ENCODE measurements around the gene RINL. TPM values are rescaled to one million over a fixed set of nuclear protein-coding genes. Genes with fewer than 3 reads are reported as not detected.

The RINL gene
- total and polyA plus RNA-seq, 9 donors: 1.1 to 4.7 (median 2.6) TPM

GRCh38 chr19:38898788-38899446 lies 20.8 kb upstream of the RINL start:
- Histone ChIP-seq H3K9me3 (no peaks in the 10 kb centered on the region), H3K36me3 (no peaks in the 10 kb centered on the region), H3K27me3 (no peaks in the 10 kb centered on the region), H3K4me1 (ENCODE audit: insufficient read depth) (peaks cover 2% of the 10 kb centered on the region), H3K4me3 (peak overlapping the region; percentile 93), H3K27ac (peak overlapping the region; percentile 50 to 75)
- DNase-seq: no peak
- WGBS, 3 donors: 2 to 4% (median 4%) methylated on average over 20 to 25 of the region's 25 CpGs
- TF ChIP-seq CTCF (IDR thresholded peaks at IDR 0.05) (no peak), POLR2A (IDR thresholded peaks at IDR 0.05) (no peak), EP300 (IDR thresholded peaks at IDR 0.05) (no peak)
- intact Hi-C loops (cut with DNase I): loop anchor here in 1 of 4 donors (1.0 kb wide), 1 partner anchor 49 kb away; no protein-coding TSS in a partner anchor

DNA sequence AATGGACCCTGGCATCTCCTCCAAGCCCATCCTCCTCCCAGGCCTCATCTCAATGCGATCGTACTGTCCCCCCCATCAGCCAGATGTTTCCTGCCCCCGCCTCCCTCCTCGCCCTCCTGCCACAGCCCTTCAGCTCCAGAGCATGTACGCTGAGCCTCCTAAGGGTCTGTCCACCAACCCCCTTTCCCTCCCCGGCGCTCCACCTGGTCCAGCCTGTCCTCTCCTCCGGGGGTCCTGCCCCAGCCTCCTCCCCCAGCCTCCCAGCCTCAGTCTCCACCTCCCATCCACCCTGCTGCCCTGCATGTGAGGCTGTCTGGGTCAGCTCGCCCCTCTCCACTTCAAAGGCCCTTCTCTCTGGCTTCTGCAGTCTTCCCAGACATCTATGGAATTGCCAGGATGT lies 16.9 kb upstream of the RINL start:
- WGBS, 3 donors: 53 to 63% (median 58%) methylated on average over 9 of the region's 9 CpGs
- H3K27me3 ChIP-seq: no peaks in the 10 kb centered on the region
- no peak overlapping the region for H3K4me3 ChIP-seq
- no peaks in the 10 kb centered on the region for H3K9me3 ChIP-seq
- intact Hi-C loops (cut with DNase I): no loop called here
- no peak for DNase-seq
- peaks cover 5% of the 10 kb centered on the region for H3K4me1 ChIP-seq (ENCODE audit: insufficient read depth)
- TF ChIP-seq POLR2A (IDR thresholded peaks at IDR 0.05) (no peak), CTCF (IDR thresholded peaks at IDR 0.05) (no peak), EP300 (IDR thresholded peaks at IDR 0.05) (no peak)
- no peaks in the 10 kb centered on the region for H3K36me3 ChIP-seq
- no peak overlapping the region for H3K27ac ChIP-seq

DNA sequence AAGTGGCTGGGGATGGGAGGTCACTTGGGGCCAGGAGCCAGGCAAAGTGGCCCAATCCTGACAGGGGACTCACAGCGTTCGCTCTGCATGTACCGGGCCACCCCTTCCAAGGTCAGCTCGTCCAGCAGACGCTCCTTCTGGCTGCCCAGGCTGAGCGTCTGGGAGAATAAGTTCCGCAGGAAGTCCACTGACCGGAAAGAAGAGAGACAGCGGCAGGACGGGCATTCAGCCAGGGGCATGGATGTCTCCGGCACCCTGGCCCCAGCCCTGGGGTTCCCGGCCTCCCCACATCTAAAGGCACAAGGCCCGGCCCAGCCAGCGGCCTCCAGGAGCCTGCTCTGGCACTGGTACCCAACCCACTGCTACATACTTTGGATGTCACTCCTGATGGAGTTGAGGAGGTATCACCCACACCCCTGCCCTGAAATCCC lies 15.3 kb upstream of the RINL start:
- Histone ChIP-seq H3K4me1 (ENCODE audit: insufficient read depth) (peaks cover 3% of the 10 kb centered on the region), H3K27me3 (no peaks in the 10 kb centered on the region), H3K27ac (no peak overlapping the region), H3K9me3 (no peaks in the 10 kb centered on the region), H3K4me3 (no peak overlapping the region), H3K36me3 (no peaks in the 10 kb centered on the region)
- 21 to 63% (median 35%) methylated on average over 13 to 14 of the region's 14 CpGs for WGBS, 3 donors
- peak in 2 of 5 donors; percentile 38 to 69 for DNase-seq
- TF ChIP-seq CTCF (IDR thresholded peaks at IDR 0.05): no peak
- TF ChIP-seq POLR2A (IDR thresholded peaks at IDR 0.05): no peak
- TF ChIP-seq EP300 (IDR thresholded peaks at IDR 0.05): no peak
- intact Hi-C loops (cut with DNase I): no loop called here

DNA sequence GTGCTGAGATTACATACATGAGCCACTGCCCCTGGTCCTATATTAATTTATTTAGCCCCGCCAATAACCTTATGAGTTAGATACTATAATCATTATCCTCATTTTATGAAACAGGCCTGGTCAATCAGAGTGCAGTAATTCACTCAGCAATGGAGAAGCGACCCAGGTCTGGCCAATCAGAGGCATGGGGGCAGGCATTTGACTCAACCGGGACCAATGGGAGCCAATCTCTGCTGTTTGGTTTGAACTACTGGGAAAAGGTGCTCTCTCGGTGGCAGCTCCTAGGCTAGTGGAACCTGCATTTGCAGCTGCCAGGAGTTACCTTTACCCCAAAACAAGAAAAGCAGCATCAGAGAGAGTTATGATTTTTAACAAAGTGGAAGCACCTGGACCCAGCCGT lies 14.8 kb upstream of the RINL start:
- H3K27ac ChIP-seq: no peak overlapping the region
- no peaks in the 10 kb centered on the region for H3K36me3 ChIP-seq
- TF ChIP-seq POLR2A (IDR thresholded peaks at IDR 0.05) (no peak), EP300 (IDR thresholded peaks at IDR 0.05) (no peak), CTCF (IDR thresholded peaks at IDR 0.05) (no peak)
- no peak overlapping the region for H3K4me3 ChIP-seq
- no peak for DNase-seq
- H3K9me3 ChIP-seq: no peaks in the 10 kb centered on the region
- peaks cover 3% of the 10 kb centered on the region for H3K4me1 ChIP-seq (ENCODE audit: insufficient read depth)
- WGBS, 3 donors: 58 to 68% (median 67%) methylated on average over 5 of the region's 5 CpGs
- no peaks in the 10 kb centered on the region for H3K27me3 ChIP-seq
- intact Hi-C loops (cut with DNase I): no loop called here

Measured in ovary (tissue), 9 donors.